Peyer's patch (tissue), 4 donors: ENCODE results near the gene RNF217. TPM values are rescaled to one million over a fixed set of nuclear protein-coding genes. Genes with fewer than 3 reads are reported as not detected.

Experiments used
- DNase-seq, 3 donors: peaks; one replicate each; pipeline ENCODE4 v3.0.0-alpha.2; 2017 to 2019
- H3K27ac ChIP-seq, 4 donors: fragments of 200-600 bp; sonication (generic); one replicate each; pipeline ENCODE4 v1.5.1; 2016 to 2019
- H3K27me3 ChIP-seq, 2 donors: fragments of 200-600 bp; sonication (generic); one replicate each; pipeline ENCODE4 v1.5.1; 2019
- H3K36me3 ChIP-seq, 3 donors: fragments of 200-600 bp; sonication (generic); one replicate each; pipeline ENCODE4 v1.5.1; 2016 to 2019
- H3K4me1 ChIP-seq, 4 donors: fragments of 200-600 bp; sonication (generic); one replicate each; pipeline ENCODE4 v1.5.1; 2016 to 2019
- H3K4me3 ChIP-seq, 4 donors: fragments of 200-600 bp; sonication (generic); 1 replicate in 3 of 4; 2 replicates in 1 of 4; pipeline ENCODE4 v1.5.1; 2016 to 2019; ENCODE audit warnings: mild to moderate bottlenecking in 1 of 4
- H3K9me3 ChIP-seq, 4 donors: fragments of 200-600 bp; sonication (generic); one replicate each; pipeline ENCODE4 v1.5.1; 2016 to 2019; ENCODE audit warnings: mild to moderate bottlenecking in 1 of 4
- POLR2A ChIP-seq, 2 donors: fragments of 450-650 bp; IDR thresholded peaks; one replicate each; pipeline ENCODE4 v1.5.1; 2017; ENCODE audit warnings: antibody characterized with exemption in 2 of 2, mild to moderate bottlenecking in 2 of 2, moderate library complexity in 2 of 2
- total RNA-seq, 4 donors: library from RNA; depleted of rRNA; stranded (reverse); fragments of >200 nt; gene quantifications; one replicate each; pipeline ENCODE4 v1.1.0, GENCODE V29; 2016
- TF ChIP-seq, protein P1 (sequence below), 6 experiments: fragments of 450-650 bp in 4 of 6; fragments of 200-600 bp in 2 of 6; sonication (generic) in 1 of 6; IDR thresholded peaks; one replicate each; pipeline ENCODE4 v1.5.1; 2017 to 2019; ENCODE audit warnings: antibody characterized with exemption in 6 of 6, mild to moderate bottlenecking in 3 of 6, moderate library complexity in 1 of 6

The RNF217 gene
- total RNA-seq, 4 donors from 2014 or later, result 7.4 to 60.1 (median 23.5) TPM

DNA sequence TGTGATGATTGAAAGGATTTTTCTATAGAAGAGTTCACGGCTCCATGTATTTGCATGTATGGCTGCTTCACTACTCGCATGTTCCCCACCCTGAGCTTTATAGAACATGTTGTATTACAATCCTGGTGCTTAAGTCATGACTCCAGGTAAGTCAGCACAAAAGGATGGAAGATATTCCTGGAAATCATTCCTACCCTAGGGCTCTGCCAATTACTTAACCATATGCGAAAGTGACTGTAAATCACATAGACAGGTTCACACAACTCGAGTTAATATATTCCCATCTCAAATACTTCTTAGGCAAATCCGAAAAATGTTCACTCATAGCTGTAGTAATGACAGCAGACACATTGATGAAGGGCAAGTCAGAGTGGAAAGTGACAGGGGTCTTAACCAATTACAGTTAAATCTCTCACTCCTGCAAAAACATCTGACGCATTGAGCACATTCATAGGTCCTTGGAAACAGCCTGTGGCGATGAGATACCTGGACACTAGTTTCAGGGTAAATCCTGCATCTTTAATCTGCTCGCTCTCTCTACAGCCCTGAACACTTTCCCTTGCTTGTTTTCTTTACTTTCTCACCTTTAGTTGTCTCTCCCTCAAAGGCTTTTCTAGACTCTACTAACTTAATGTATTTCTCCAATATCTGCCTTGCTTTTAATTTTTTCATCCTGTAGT lies 35.1 kb downstream of the RNF217 start:
- H3K36me3 ChIP-seq, result no peaks in the 10 kb centered on the region
- TF ChIP-seq, protein P1, sequence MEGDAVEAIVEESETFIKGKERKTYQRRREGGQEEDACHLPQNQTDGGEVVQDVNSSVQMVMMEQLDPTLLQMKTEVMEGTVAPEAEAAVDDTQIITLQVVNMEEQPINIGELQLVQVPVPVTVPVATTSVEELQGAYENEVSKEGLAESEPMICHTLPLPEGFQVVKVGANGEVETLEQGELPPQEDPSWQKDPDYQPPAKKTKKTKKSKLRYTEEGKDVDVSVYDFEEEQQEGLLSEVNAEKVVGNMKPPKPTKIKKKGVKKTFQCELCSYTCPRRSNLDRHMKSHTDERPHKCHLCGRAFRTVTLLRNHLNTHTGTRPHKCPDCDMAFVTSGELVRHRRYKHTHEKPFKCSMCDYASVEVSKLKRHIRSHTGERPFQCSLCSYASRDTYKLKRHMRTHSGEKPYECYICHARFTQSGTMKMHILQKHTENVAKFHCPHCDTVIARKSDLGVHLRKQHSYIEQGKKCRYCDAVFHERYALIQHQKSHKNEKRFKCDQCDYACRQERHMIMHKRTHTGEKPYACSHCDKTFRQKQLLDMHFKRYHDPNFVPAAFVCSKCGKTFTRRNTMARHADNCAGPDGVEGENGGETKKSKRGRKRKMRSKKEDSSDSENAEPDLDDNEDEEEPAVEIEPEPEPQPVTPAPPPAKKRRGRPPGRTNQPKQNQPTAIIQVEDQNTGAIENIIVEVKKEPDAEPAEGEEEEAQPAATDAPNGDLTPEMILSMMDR (IDR thresholded peaks at IDR 0.05), result no peak
- no peak for TF ChIP-seq POLR2A (IDR thresholded peaks at IDR 0.05)
- H3K4me1 ChIP-seq, result no peaks in the 10 kb centered on the region
- H3K27ac ChIP-seq, result no peak overlapping the region
- H3K4me3 ChIP-seq, result no peak overlapping the region
- no peak for DNase-seq
- no peaks in the 10 kb centered on the region for H3K9me3 ChIP-seq
- no peaks in the 10 kb centered on the region for H3K27me3 ChIP-seq

DNA sequence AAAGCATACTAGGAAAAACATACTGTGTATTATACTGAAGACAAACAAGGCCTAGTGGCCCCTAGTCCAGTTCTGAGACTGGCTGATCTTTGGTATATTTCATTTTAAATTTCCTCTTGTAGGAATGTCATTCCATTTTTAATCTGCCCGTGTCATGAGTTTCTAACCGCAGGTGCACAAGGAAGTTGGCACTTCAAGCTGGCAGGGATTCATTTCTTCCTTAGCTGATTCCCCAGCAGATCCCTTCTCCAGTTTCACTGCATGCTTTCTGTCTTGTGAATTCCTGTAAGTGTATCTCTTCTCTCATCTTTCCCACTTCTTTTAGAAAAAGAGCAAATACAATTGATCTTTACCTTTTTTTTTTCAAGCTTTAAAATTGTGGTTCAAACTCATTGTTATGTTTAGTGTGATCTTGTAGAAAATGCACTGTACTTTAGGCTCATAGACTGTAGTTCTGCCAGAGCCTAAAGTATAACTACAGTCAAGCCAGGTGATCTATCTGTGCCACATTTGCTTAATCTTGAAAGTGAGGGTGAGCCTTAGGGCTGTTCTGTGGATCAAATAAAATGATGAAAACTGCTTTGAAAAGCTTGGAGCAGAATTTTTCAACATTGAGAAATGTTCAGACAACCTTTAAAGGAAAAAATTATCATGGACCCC lies 37.0 kb downstream of the RNF217 start:
- H3K27ac ChIP-seq, result no peak overlapping the region
- H3K4me3 ChIP-seq, result no peak overlapping the region
- H3K9me3 ChIP-seq, result no peaks in the 10 kb centered on the region
- no peak for DNase-seq
- no peaks in the 10 kb centered on the region for H3K4me1 ChIP-seq
- H3K27me3 ChIP-seq, result no peaks in the 10 kb centered on the region
- TF ChIP-seq, protein P1 (IDR thresholded peaks at IDR 0.05), result no peak
- no peak for TF ChIP-seq POLR2A (IDR thresholded peaks at IDR 0.05)
- H3K36me3 ChIP-seq, result no peaks in the 10 kb centered on the region

DNA sequence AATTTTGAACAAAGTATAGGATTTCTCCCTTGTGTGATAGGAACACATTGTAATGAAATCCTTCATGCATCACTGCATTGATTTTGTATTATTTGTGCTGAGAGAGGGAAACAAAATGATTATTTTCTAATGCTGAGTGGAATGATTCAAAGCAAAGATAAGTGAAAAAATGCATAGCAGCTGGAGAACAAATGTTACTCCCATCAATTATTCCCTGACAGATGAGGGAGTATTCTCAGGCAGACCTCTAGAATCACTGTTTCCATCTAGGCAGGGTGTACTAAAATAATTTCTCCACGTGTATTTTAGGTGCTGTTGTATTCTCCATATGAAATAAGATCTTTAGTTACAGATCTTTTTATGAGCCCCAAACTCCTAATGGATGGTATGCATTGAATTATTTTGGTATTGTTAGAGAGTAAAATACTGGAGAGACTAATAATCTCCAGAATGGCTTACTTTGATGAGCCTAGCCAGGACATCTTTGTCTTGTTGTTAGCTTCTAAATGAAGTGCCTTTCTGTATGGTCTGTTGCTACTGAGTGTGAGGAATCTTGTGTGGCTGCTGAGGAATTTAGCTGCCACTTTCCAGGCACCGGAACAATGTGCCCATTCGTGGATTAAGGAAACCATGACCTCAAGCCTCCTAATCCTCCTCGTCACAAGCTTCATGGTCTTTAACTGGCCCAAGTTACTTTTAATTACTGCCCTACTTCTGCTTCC lies 39.6 kb downstream of the RNF217 start:
- H3K4me1 ChIP-seq, result no peaks in the 10 kb centered on the region

DNA sequence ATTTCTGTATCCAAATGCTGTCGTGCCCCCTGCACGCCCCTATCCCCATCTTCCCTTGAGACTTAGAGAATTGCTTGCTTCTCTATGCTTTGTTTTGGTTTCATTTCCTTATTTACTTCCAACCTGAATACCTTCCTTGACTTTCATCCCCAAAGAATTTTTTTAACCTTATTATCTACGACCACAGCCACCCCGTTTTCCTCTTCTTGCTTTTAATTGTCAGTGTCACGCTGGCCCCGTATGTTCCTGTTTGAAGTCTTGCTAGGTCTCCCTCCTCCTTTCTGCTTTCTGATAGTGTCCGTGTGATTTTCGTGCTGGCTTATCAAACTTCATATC lies 40.1 kb downstream of the RNF217 start:
- no peaks in the 10 kb centered on the region for H3K4me1 ChIP-seq
- TF ChIP-seq POLR2A (IDR thresholded peaks at IDR 0.05), result no peak
- TF ChIP-seq, protein P1 (IDR thresholded peaks at IDR 0.05), result no peak
- DNase-seq, result no peak
- H3K27ac ChIP-seq, result peak overlapping the region in 1 of 4 donors; percentile 17
- H3K27me3 ChIP-seq, result no peaks in the 10 kb centered on the region
- no peaks in the 10 kb centered on the region for H3K9me3 ChIP-seq
- H3K4me3 ChIP-seq, result peak overlapping the region in 2 of 4 donors; percentile 12 to 17
- no peaks in the 10 kb centered on the region for H3K36me3 ChIP-seq

More for the DNA sequence above, 39.6 kb downstream of the RNF217 start:
- Histone ChIP-seq H3K36me3 (no peaks in the 10 kb centered on the region), H3K27ac (peak overlapping the region in 1 of 4 donors; percentile 17), H3K9me3 (no peaks in the 10 kb centered on the region), H3K27me3 (no peaks in the 10 kb centered on the region), H3K4me3 (peak overlapping the region in 2 of 4 donors; percentile 12 to 17)
- DNase-seq, result no peak
- no peak for TF ChIP-seq POLR2A (IDR thresholded peaks at IDR 0.05)
- TF ChIP-seq, protein P1 (IDR thresholded peaks at IDR 0.05), result no peak

DNA sequence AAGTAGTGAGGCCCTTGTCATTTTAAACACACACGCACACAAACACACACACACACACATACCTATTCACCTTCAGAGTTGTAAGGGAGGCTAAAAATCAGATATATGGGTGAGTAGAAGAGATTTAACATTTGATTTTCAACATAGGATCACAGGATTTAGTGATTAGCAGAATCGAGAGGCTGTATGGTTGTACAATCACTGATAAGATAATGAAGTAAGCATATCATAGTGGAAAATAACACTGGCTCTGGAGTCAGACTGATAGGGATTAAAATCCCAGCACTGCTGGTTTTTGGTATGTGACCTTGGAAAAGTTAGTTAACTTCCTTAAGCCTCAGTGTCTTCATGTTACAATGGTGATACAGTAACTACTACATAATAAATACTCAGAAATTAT lies 40.8 kb downstream of the RNF217 start:
- H3K9me3 ChIP-seq, result no peaks in the 10 kb centered on the region
- no peak for DNase-seq
- no peak for TF ChIP-seq POLR2A (IDR thresholded peaks at IDR 0.05)
- TF ChIP-seq, protein P1 (IDR thresholded peaks at IDR 0.05), result no peak
- H3K4me3 ChIP-seq, result no peak overlapping the region
- H3K36me3 ChIP-seq, result no peaks in the 10 kb centered on the region
- H3K4me1 ChIP-seq, result no peaks in the 10 kb centered on the region
- no peaks in the 10 kb centered on the region for H3K27me3 ChIP-seq
- H3K27ac ChIP-seq, result no peak overlapping the region
